Embryonic facial prominence (tissue), 1 donor: ENCODE results near the gene CDKN2B-AS1.

Experiments used
- DNase-seq: peaks from one replicate; pipeline ENCODE4 v3.0.0-alpha.2; 2016; ENCODE audit errors: extremely low spot score

CDKN2B-AS1 gene

GRCh38 chr9:22154064-22154463, 159.5 kb downstream of the CDKN2B-AS1 start:
- no peak for DNase-seq

- DNase-seq = no peak
Observed at GRCh38 chr9:22156586-22156985, 162.0 kb downstream of the CDKN2B-AS1 start.

- DNase-seq = no peak
Observed at GRCh38 chr9:22157276-22157675, 162.7 kb downstream of the CDKN2B-AS1 start.

- no peak for DNase-seq
Observed at GRCh38 chr9:22157828-22158227, 163.2 kb downstream of the CDKN2B-AS1 start.

GRCh38 chr9:22158271-22158670, 163.7 kb downstream of the CDKN2B-AS1 start:
- DNase-seq = no peak

GRCh38 chr9:22158927-22159346, 164.3 kb downstream of the CDKN2B-AS1 start:
- no peak for DNase-seq

GRCh38 chr9:22159586-22159985, 165.0 kb downstream of the CDKN2B-AS1 start:
- no peak for DNase-seq

GRCh38 chr9:22160221-22160620, 165.6 kb downstream of the CDKN2B-AS1 start:
- no peak for DNase-seq

GRCh38 chr9:22165144-22165543, 170.6 kb downstream of the CDKN2B-AS1 start:
- DNase-seq = no peak

GRCh38 chr9:22169243-22169642, 174.7 kb downstream of the CDKN2B-AS1 start:
- no peak for DNase-seq

GRCh38 chr9:22169727-22170503, 175.3 kb downstream of the CDKN2B-AS1 start:
- DNase-seq = no peak
